GM12878 (cell line): ENCODE measurements around the gene CRTC2. TPM values are rescaled to one million over a fixed set of nuclear protein-coding genes. Genes with fewer than 3 reads are reported as not detected.

Experiments
- BCL3 ChIP-seq: IDR thresholded peaks from 2 replicates; pipeline ENCODE4 v1.6.1; 2011; ENCODE audit warnings: borderline replicate concordance, low read depth, mild to moderate bottlenecking, moderate library complexity, low read length; ENCODE audit not compliant: insufficient read depth, poor library complexity, severe bottlenecking
- CEBPB ChIP-seq, 2 experiments: fragments of 150-350 bp in 1 of 2; IDR thresholded peaks; 2 replicates each; pipeline ENCODE4 v1.6.1; 2012 to 2014; ENCODE audit warnings: low read depth in 2 of 2, low read length in 2 of 2, borderline replicate concordance in 1 of 2, inconsistent platforms in 1 of 2
- EED ChIP-seq: sonication (generic); IDR thresholded peaks from 2 replicates; pipeline ENCODE4 v1.6.1; 2016; ENCODE audit warnings: antibody characterized with exemption, low read depth
- ELK1 ChIP-seq: IDR thresholded peaks from 2 replicates; pipeline ENCODE4 v1.6.1; 2012; ENCODE audit warnings: low read depth, low read length, improper control_type of control experiment
- EP300 ChIP-seq, 2 experiments: fragments of 150-350 bp in 1 of 2; IDR thresholded peaks; 2 replicates each; pipeline ENCODE4 v1.6.1; 2011 to 2012; ENCODE audit warnings: low read depth in 2 of 2, low read length in 2 of 2, borderline replicate concordance in 1 of 2, improper control_type of control experiment in 1 of 2, inconsistent platforms in 1 of 2; ENCODE audit not compliant: control insufficient read depth in 1 of 2
- FOXK2 ChIP-seq: fragments of 450-650 bp; IDR thresholded peaks from 2 replicates; pipeline ENCODE4 v1.6.1; 2017; ENCODE audit warnings: mild to moderate bottlenecking, moderate library complexity
- IKZF1 ChIP-seq: fragments of 450-650 bp; conservative IDR thresholded peaks from 2 replicates; pipeline ENCODE4 v1.6.1; 2017; ENCODE audit warnings: antibody characterized with exemption, mild to moderate bottlenecking
- JUNB ChIP-seq: IDR thresholded peaks from 2 replicates; pipeline ENCODE4 v1.6.1; 2016; ENCODE audit warnings: antibody characterized with exemption, mild to moderate bottlenecking
- KLF5 ChIP-seq: fragments of 450-650 bp; IDR thresholded peaks from 2 replicates; pipeline ENCODE4 v1.6.1; 2014; ENCODE audit warnings: mild to moderate bottlenecking; ENCODE audit not compliant: partially characterized antibody
- MYB ChIP-seq: fragments of 150-350 bp; IDR thresholded peaks from 2 replicates; pipeline ENCODE4 v1.6.1; 2014; ENCODE audit warnings: mild to moderate bottlenecking, low read depth, low read length, borderline replicate concordance
- MYC ChIP-seq: IDR thresholded peaks from 2 replicates; pipeline ENCODE4 v1.6.1; 2011; ENCODE audit warnings: mild to moderate bottlenecking, low read length, moderate library complexity, inconsistent platforms; ENCODE audit not compliant: insufficient read depth, insufficient replicate concordance, insufficient read length, severe bottlenecking
- PBX3 ChIP-seq: IDR thresholded peaks from 2 replicates; pipeline ENCODE4 v1.6.1; 2011; ENCODE audit warnings: mild to moderate bottlenecking, low read depth, low read length, moderate library complexity; ENCODE audit not compliant: insufficient replicate concordance
- RAD21 ChIP-seq: IDR thresholded peaks from 2 replicates; pipeline ENCODE4 v1.6.1; 2011; ENCODE audit warnings: mild to moderate bottlenecking, low read depth, low read length, moderate library complexity; ENCODE audit not compliant: insufficient read depth
- RAD51 ChIP-seq: fragments of 450-650 bp; IDR thresholded peaks from 2 replicates; pipeline ENCODE4 v1.6.1; 2016; ENCODE audit warnings: moderate library complexity, mild to moderate bottlenecking, inconsistent platforms
- RCOR1 ChIP-seq: conservative IDR thresholded peaks from 2 replicates; pipeline ENCODE4 v1.6.1; 2012; ENCODE audit warnings: low read depth, low read length, improper control_type of control experiment
- RFX5 ChIP-seq: IDR thresholded peaks from 2 replicates; pipeline ENCODE4 v1.6.1; 2011; ENCODE audit warnings: low read depth, low read length, improper control_type of control experiment
- SP1 ChIP-seq: IDR thresholded peaks from one replicate; pipeline ENCODE4 v1.6.1; 2011; ENCODE audit warnings: low read depth, low read length
- SREBF2 ChIP-seq: IDR thresholded peaks from 2 replicates; pipeline ENCODE4 v1.6.1; 2012; ENCODE audit warnings: mild to moderate bottlenecking, low read length
- TARDBP ChIP-seq: IDR thresholded peaks from 2 replicates; pipeline ENCODE4 v1.6.1; 2016; ENCODE audit warnings: borderline replicate concordance
- ZNF207 ChIP-seq: fragments of 450-650 bp; IDR thresholded peaks from 2 replicates; pipeline ENCODE4 v1.6.1; 2014; ENCODE audit warnings: antibody characterized with exemption, mild to moderate bottlenecking, borderline replicate concordance
- ZNF24 ChIP-seq: fragments of 450-650 bp; IDR thresholded peaks from 2 replicates; pipeline ENCODE4 v1.6.1; 2017; ENCODE audit warnings: antibody characterized with exemption, mild to moderate bottlenecking
- ZNF687 ChIP-seq: fragments of 450-650 bp; IDR thresholded peaks from 2 replicates; pipeline ENCODE4 v1.6.1; 2017; ENCODE audit warnings: mild to moderate bottlenecking, moderate library complexity
- polyA plus RNA-seq, 11 experiments: library from polyadenylated mRNA; depleted of rRNA in 4 of 11; unstranded in 6 of 11; stranded (reverse) in 5 of 11; fragments of >200 nt; fragmentation: Nextera tagmentation in 4 of 11; fragmentation: Illumina TruSeq in 1 of 11; extraction: Ambion mirVana in 4 of 11; extraction: Trizol in 1 of 11; gene quantifications; 1 replicate in 1 of 11; 2 replicates in 10 of 11; pipeline versions ENCODE4 v1.2.1 to v1.2.3, GENCODE V29; 2011 to 2016; ENCODE audit warnings: inconsistent platforms in 2 of 11, missing spikeins in 2 of 11, low read depth in 1 of 11
- total RNA-seq, 4 experiments: library from RNA; depleted of rRNA in 3 of 4; stranded (reverse); fragments of >200 nt in 3 of 4; fragmentation: Illumina TruSeq in 1 of 4; extraction: Trizol in 1 of 4; gene quantifications; 2 replicates each; pipeline versions ENCODE4 v1.2.1 to v1.2.3, GENCODE V29; 2013 to 2021

CRTC2 gene
- total and polyA plus RNA-seq, 10 of the 15 experiments (the other 5 are each of a cell fraction or from before 2014, with no cell fraction given), result 5.1 to 57.9 (median 32.7) TPM

- TF ChIP-seq MYC (no peak), IKZF1 (peak; percentile 96), RFX5 (no peak), BCL3 (peak; percentile 80), CEBPB (IDR thresholded peaks at IDR 0.05; ENCODE audit: borderline replicate concordance in 1 of 2, low read depth in 2 of 2, low read length in 2 of 2) (no peak), ZNF687 (no peak; the same call in 1 of the 2 replicates), RAD51 (peak; percentile 40; the same call in 1 of the 2 replicates), JUNB (no peak), SREBF2 (no peak), FOXK2 (no peak), KLF5 (peak; percentile 24), ZNF207 (no peak), RCOR1 (peak; percentile 67; the same call in 1 of the 2 replicates), ZNF24 (no peak), EP300 (IDR thresholded peaks at IDR 0.05; ENCODE audit: borderline replicate concordance in 1 of 2, control insufficient read depth in 1 of 2, low read depth in 2 of 2, low read length in 2 of 2) (peak; percentile 82 to 87), TARDBP (no peak), MYB (0 out of 2 replicates have a peak, but pooled peaks have one; percentile 38), PBX3 (peak; percentile 78), ELK1 (peak; percentile 67), SP1 (peak; percentile 65), EED (peak; percentile 73; the same call in 1 of the 2 replicates), RAD21 (no peak)
Observed at GRCh38 chr1:153945795-153946621, 12.4 kb downstream of the CRTC2 start (continued).
